WTC11 (cell line): Measurements from ENCODE around the gene TRIOBP. TPM values are rescaled to one million over a fixed set of nuclear protein-coding genes. Genes with fewer than 3 reads are reported as not detected.

Experiments used
- ATAC-seq: fragments of 200-7000 bp; cut with Tn5 transposase; 2 replicates; pipeline ENCODE4 v1.10.0; 2021; ENCODE audit warnings: mild to moderate bottlenecking, moderate library complexity
- CTCF ChIA-PET: fragments of 300-600 bp; sonication (Branson Sonifier 250); formaldehyde crosslinking; loops from one replicate; lab custom pipeline; 2021; ENCODE audit warnings: antibody characterized with exemption; lab: Charles Lee
- POLR2A ChIA-PET: fragments of 350-600 bp; sonication (Branson Sonifier 250); formaldehyde crosslinking; loops from one replicate; lab custom pipeline; 2021; ENCODE audit warnings: antibody characterized with exemption; lab: Charles Lee
- DNase-seq: peaks from one replicate; pipeline ENCODE4 v3.0.0; 2021; ENCODE audit warnings: low spot score
- H3K27ac Mint-ChIP-seq: 2 replicates; pipeline ENCODE4 v1.8.0; 2021; ENCODE audit warnings: mixed read lengths
- H3K27me3 Mint-ChIP-seq: 2 replicates; pipeline ENCODE4 v1.8.0; 2021; ENCODE audit warnings: low read depth, mild to moderate bottlenecking, moderate library complexity, mixed read lengths
- H3K36me3 Mint-ChIP-seq: 2 replicates; pipeline ENCODE4 v1.8.0; 2021; ENCODE audit warnings: mixed read lengths
- H3K4me1 Mint-ChIP-seq: 2 replicates; pipeline ENCODE4 v1.8.0; 2022; ENCODE audit warnings: mixed read lengths
- H3K4me3 Mint-ChIP-seq: 2 replicates; pipeline ENCODE4 v1.8.0; 2021; ENCODE audit warnings: mild to moderate bottlenecking, moderate library complexity, mixed read lengths
- H3K9me3 Mint-ChIP-seq: 2 replicates; pipeline ENCODE4 v1.8.0; 2021; ENCODE audit warnings: mixed read lengths
- ESRRA ChIP-seq: sonication (generic); formaldehyde crosslinking; IDR thresholded peaks from 2 replicates; pipeline ENCODE4 v1.8.1; 2022; ENCODE audit warnings: mild to moderate bottlenecking, missing genetic modification reagents, borderline replicate concordance
- FOXK1 ChIP-seq: sonication (generic); formaldehyde crosslinking; IDR thresholded peaks from 2 replicates; pipeline ENCODE4 v1.8.0; 2022; ENCODE audit warnings: mild to moderate bottlenecking, moderate library complexity, missing genetic modification reagents
- GABPB1 ChIP-seq: sonication (generic); formaldehyde crosslinking; IDR thresholded peaks from 2 replicates; pipeline ENCODE4 v1.8.1; 2023; ENCODE audit warnings: mild to moderate bottlenecking, missing genetic modification reagents
- IRF2 ChIP-seq: sonication (generic); formaldehyde crosslinking; IDR thresholded peaks from 2 replicates; pipeline ENCODE4 v1.8.0; 2022; ENCODE audit warnings: low read depth, missing genetic modification reagents, borderline replicate concordance
- JUN ChIP-seq: sonication (generic); formaldehyde crosslinking; IDR thresholded peaks from 2 replicates; pipeline ENCODE4 v1.8.0; 2023; ENCODE audit warnings: mild to moderate bottlenecking, missing genetic modification reagents
- MYBL2 ChIP-seq: sonication (generic); formaldehyde crosslinking; IDR thresholded peaks from 2 replicates; pipeline ENCODE4 v1.8.1; 2023; ENCODE audit warnings: mild to moderate bottlenecking, moderate library complexity, missing genetic modification reagents
- NFATC4 ChIP-seq: fragments of 250-450 bp; sonication (Bioruptor Pico); IDR thresholded peaks from 2 replicates; pipeline ENCODE4 v1.9.0; 2021; ENCODE audit warnings: mild to moderate bottlenecking
- NR2C2 ChIP-seq: sonication (generic); formaldehyde crosslinking; IDR thresholded peaks from 2 replicates; pipeline ENCODE4 v1.8.0; 2022; ENCODE audit warnings: mild to moderate bottlenecking, missing genetic modification reagents
- PRRX2 ChIP-seq: fragments of 250-450 bp; sonication (Bioruptor Pico); IDR thresholded peaks from 2 replicates; pipeline ENCODE4 v1.8.0; 2021; ENCODE audit warnings: mild to moderate bottlenecking
- SMAD3 ChIP-seq: sonication (generic); formaldehyde crosslinking; IDR thresholded peaks from 2 replicates; pipeline ENCODE4 v1.8.0; 2022; ENCODE audit warnings: missing genetic modification reagents, mild to moderate bottlenecking, borderline replicate concordance
- SOX15 ChIP-seq: fragments of 250-450 bp; sonication (Bioruptor Pico); IDR thresholded peaks from 2 replicates; pipeline ENCODE4 v1.9.0; 2021; ENCODE audit warnings: mild to moderate bottlenecking
- SP1 ChIP-seq: sonication (generic); formaldehyde crosslinking; conservative IDR thresholded peaks from 2 replicates; pipeline ENCODE4 v1.8.1; 2022; ENCODE audit warnings: missing genetic modification reagents
- TP53 ChIP-seq: sonication (generic); formaldehyde crosslinking; IDR thresholded peaks from 2 replicates; pipeline ENCODE4 v1.8.1; 2023; ENCODE audit warnings: mild to moderate bottlenecking, missing genetic modification reagents
- ZNF219 ChIP-seq: sonication (generic); formaldehyde crosslinking; IDR thresholded peaks from 2 replicates; pipeline ENCODE4 v1.8.0; 2023; ENCODE audit warnings: missing genetic modification reagents, mild to moderate bottlenecking, borderline replicate concordance
- total RNA-seq: library from RNA; stranded (reverse); gene quantifications from 3 replicates; pipeline ENCODE4 v1.2.3, GENCODE V29; 2021
- TF ChIP-seq, protein P1 (sequence below): sonication (generic); formaldehyde crosslinking; IDR thresholded peaks from 2 replicates; pipeline ENCODE4 v1.8.1; 2023; ENCODE audit warnings: mild to moderate bottlenecking, missing genetic modification reagents
- TF ChIP-seq, protein P2 (sequence below): fragments of 250-450 bp; sonication (Bioruptor Pico); IDR thresholded peaks from 2 replicates; pipeline ENCODE4 v1.9.0; 2021; ENCODE audit warnings: mild to moderate bottlenecking, borderline replicate concordance
- TF ChIP-seq, protein P3 (sequence below): sonication (generic); formaldehyde crosslinking; conservative IDR thresholded peaks from 2 replicates; pipeline ENCODE4 v1.8.1; 2022; ENCODE audit warnings: mild to moderate bottlenecking, missing genetic modification reagents
- TF ChIP-seq, protein P4 (sequence below): sonication (generic); formaldehyde crosslinking; IDR thresholded peaks from 2 replicates; pipeline ENCODE4 v1.8.0; 2023; ENCODE audit warnings: mild to moderate bottlenecking, missing genetic modification reagents

Gene TRIOBP
- total RNA-seq, 1 experiment from 2014 or later = 54.0 TPM

DNA sequence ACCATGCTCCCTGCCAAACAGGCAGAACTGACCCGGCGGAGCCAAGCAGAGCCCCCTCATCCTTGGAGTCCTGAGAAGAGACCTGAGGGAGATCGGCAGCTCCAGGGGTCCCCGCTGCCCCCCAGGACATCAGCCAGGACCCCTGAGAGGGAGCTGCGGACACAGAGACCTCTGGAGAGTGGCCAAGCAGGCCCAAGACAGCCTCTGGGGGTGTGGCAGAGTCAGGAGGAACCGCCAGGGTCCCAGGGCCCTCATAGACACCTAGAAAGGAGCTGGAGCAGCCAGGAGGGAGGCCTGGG lies 37.5 kb downstream of the TRIOBP start (continued):
- TF ChIP-seq, protein P1, sequence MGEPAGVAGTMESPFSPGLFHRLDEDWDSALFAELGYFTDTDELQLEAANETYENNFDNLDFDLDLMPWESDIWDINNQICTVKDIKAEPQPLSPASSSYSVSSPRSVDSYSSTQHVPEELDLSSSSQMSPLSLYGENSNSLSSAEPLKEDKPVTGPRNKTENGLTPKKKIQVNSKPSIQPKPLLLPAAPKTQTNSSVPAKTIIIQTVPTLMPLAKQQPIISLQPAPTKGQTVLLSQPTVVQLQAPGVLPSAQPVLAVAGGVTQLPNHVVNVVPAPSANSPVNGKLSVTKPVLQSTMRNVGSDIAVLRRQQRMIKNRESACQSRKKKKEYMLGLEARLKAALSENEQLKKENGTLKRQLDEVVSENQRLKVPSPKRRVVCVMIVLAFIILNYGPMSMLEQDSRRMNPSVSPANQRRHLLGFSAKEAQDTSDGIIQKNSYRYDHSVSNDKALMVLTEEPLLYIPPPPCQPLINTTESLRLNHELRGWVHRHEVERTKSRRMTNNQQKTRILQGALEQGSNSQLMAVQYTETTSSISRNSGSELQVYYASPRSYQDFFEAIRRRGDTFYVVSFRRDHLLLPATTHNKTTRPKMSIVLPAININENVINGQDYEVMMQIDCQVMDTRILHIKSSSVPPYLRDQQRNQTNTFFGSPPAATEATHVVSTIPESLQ (CRISPR knock-in tag) = no peak
- TF ChIP-seq GABPB1 (no peak), IRF2 (CRISPR knock-in tag) (no peak)

DNA sequence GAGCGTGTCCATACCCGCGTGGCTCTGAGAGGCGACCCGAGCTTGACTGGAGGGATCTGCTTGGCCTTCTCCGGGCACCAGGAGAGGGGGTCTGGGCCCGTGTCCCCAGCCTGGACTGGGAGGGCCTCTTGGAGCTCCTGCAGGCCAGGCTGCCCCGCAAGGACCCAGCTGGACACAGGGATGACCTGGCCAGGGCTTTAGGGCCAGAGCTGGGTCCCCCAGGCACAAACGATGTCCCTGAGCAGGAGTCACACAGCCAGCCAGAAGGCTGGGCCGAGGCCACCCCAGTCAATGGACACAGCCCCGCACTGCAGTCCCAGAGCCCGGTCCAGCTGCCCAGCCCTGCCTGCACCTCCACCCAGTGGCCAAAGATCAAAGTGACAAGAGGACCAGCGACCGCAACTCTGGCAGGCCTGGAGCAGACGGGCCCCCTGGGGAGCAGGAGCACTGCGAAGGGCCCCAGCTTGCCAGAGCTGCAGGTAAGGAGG lies 38.2 kb downstream of the TRIOBP start:
- POLR2A ChIA-PET = interaction anchor here (1.0 kb wide), 1 partner anchor 12 kb away, joined by 4 read pairs; no protein-coding TSS in a partner anchor
- Mint-ChIP-seq H3K36me3 (peaks cover 9% of the 10 kb centered on the region), H3K27ac (no peak overlapping the region), H3K4me3 (no peak overlapping the region), H3K9me3 (no peaks in the 10 kb centered on the region), H3K4me1 (no peaks in the 10 kb centered on the region)
- CTCF ChIA-PET = interaction anchor here (0.6 to 1.6 kb wide), 12 partner anchors 33 to 215 kb away, joined by 3 to 9 read pairs (median 4); partner anchors contain the start of genes CARD10 and GGA1
- DNase-seq = peak; percentile 73
- peak; percentile 65 for ATAC-seq
- TF ChIP-seq JUN (CRISPR knock-in tag) = no peak
- TF ChIP-seq, all 79 proteins: peak for 0
- H3K27me3 Mint-ChIP-seq = peaks cover 84% of the 10 kb centered on the region

DNA sequence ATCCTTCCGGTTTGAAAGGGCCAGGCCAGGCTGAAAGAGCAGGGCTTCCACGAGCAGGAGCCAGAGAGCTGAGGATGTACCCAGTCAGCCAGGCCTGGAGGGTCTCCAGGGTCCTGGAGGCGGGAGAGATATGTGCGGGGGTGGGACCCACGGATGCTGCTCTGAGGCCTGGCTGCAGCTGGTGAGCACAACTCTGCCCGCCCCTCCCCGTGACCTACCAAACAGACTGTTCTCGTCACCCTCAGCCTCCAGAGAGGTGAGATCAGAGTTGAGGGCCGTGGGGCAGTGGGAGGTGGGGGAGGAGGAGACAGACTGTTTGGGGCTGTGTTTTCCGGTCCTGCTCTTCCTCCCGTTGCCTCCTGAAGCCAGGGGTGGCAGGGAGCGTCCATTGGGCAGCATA lies 42.2 kb downstream of the TRIOBP start:
- POLR2A ChIA-PET = no interaction called here
- H3K27ac Mint-ChIP-seq = no peak overlapping the region
- no peak for ATAC-seq

More for the DNA sequence above, 42.2 kb downstream of the TRIOBP start:
- no peak for DNase-seq
- 0 out of 2 replicates have a peak, but pooled peaks cover 3% of the 10 kb centered on the region for H3K4me1 Mint-ChIP-seq
- CTCF ChIA-PET = interaction anchor here (1.6 kb wide), 1 partner anchor 96 kb away, joined by 4 read pairs; no protein-coding TSS in a partner anchor
- H3K4me3 Mint-ChIP-seq = no peak overlapping the region
- no peaks in the 10 kb centered on the region for H3K9me3 Mint-ChIP-seq
- peaks cover 81% of the 10 kb centered on the region for H3K27me3 Mint-ChIP-seq
- no peaks in the 10 kb centered on the region; the same call in 1 of the 2 replicates for H3K36me3 Mint-ChIP-seq
- TF ChIP-seq NFATC4 = no peak
- TF ChIP-seq FOXK1 (CRISPR knock-in tag) = no peak
- TF ChIP-seq, protein P2, sequence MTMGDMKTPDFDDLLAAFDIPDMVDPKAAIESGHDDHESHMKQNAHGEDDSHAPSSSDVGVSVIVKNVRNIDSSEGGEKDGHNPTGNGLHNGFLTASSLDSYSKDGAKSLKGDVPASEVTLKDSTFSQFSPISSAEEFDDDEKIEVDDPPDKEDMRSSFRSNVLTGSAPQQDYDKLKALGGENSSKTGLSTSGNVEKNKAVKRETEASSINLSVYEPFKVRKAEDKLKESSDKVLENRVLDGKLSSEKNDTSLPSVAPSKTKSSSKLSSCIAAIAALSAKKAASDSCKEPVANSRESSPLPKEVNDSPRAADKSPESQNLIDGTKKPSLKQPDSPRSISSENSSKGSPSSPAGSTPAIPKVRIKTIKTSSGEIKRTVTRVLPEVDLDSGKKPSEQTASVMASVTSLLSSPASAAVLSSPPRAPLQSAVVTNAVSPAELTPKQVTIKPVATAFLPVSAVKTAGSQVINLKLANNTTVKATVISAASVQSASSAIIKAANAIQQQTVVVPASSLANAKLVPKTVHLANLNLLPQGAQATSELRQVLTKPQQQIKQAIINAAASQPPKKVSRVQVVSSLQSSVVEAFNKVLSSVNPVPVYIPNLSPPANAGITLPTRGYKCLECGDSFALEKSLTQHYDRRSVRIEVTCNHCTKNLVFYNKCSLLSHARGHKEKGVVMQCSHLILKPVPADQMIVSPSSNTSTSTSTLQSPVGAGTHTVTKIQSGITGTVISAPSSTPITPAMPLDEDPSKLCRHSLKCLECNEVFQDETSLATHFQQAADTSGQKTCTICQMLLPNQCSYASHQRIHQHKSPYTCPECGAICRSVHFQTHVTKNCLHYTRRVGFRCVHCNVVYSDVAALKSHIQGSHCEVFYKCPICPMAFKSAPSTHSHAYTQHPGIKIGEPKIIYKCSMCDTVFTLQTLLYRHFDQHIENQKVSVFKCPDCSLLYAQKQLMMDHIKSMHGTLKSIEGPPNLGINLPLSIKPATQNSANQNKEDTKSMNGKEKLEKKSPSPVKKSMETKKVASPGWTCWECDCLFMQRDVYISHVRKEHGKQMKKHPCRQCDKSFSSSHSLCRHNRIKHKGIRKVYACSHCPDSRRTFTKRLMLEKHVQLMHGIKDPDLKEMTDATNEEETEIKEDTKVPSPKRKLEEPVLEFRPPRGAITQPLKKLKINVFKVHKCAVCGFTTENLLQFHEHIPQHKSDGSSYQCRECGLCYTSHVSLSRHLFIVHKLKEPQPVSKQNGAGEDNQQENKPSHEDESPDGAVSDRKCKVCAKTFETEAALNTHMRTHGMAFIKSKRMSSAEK (CRISPR knock-in tag) = no peak
- no peak for TF ChIP-seq TP53 (CRISPR knock-in tag)
- TF ChIP-seq, protein P3, sequence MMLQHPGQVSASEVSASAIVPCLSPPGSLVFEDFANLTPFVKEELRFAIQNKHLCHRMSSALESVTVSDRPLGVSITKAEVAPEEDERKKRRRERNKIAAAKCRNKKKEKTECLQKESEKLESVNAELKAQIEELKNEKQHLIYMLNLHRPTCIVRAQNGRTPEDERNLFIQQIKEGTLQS = no peak
- TF ChIP-seq GABPB1 = no peak
- no peak for TF ChIP-seq NR2C2 (CRISPR knock-in tag)
- no peak for TF ChIP-seq PRRX2 (CRISPR knock-in tag)
- no peak for TF ChIP-seq SP1 (CRISPR knock-in tag)
- no peak for TF ChIP-seq SMAD3 (CRISPR knock-in tag)
- TF ChIP-seq MYBL2 (CRISPR knock-in tag) = no peak
- TF ChIP-seq SOX15 (CRISPR knock-in tag) = no peak
- TF ChIP-seq ESRRA (CRISPR knock-in tag) = no peak
- TF ChIP-seq, protein P4, sequence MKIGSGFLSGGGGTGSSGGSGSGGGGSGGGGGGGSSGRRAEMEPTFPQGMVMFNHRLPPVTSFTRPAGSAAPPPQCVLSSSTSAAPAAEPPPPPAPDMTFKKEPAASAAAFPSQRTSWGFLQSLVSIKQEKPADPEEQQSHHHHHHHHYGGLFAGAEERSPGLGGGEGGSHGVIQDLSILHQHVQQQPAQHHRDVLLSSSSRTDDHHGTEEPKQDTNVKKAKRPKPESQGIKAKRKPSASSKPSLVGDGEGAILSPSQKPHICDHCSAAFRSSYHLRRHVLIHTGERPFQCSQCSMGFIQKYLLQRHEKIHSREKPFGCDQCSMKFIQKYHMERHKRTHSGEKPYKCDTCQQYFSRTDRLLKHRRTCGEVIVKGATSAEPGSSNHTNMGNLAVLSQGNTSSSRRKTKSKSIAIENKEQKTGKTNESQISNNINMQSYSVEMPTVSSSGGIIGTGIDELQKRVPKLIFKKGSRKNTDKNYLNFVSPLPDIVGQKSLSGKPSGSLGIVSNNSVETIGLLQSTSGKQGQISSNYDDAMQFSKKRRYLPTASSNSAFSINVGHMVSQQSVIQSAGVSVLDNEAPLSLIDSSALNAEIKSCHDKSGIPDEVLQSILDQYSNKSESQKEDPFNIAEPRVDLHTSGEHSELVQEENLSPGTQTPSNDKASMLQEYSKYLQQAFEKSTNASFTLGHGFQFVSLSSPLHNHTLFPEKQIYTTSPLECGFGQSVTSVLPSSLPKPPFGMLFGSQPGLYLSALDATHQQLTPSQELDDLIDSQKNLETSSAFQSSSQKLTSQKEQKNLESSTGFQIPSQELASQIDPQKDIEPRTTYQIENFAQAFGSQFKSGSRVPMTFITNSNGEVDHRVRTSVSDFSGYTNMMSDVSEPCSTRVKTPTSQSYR (CRISPR knock-in tag) = no peak
- no peak for TF ChIP-seq ZNF219 (CRISPR knock-in tag)
